Neuronal stem cell (in vitro differentiated cells): ENCODE data around the gene CNNM1.

Experiments used
- DNase-seq: peaks from one replicate; pipeline ENCODE4 v3.0.0-alpha.2; 2013; ENCODE audit warnings: low spot score
- H2AFZ ChIP-seq: one replicate; pipeline ENCODE4 v1.6.1; 2013; ENCODE audit warnings: mild to moderate bottlenecking, low read length, inconsistent platforms
- H2AK5ac ChIP-seq: 2 replicates; pipeline ENCODE4 v1.6.1; 2013; ENCODE audit warnings: low read depth, mild to moderate bottlenecking, inconsistent platforms, low read length, moderate library complexity, mixed read lengths
- H2BK120ac ChIP-seq: 2 replicates; pipeline ENCODE4 v1.6.1; 2013; ENCODE audit warnings: low read depth, mild to moderate bottlenecking, inconsistent platforms, low read length, moderate library complexity, mixed read lengths
- H2BK12ac ChIP-seq: one replicate; pipeline ENCODE4 v1.6.1; 2013; ENCODE audit warnings: low read length, inconsistent platforms
- H2BK15ac ChIP-seq: 2 replicates; pipeline ENCODE4 v1.6.1; 2013; ENCODE audit warnings: mild to moderate bottlenecking, low read length, inconsistent platforms, mixed read lengths
- H2BK5ac ChIP-seq: one replicate; pipeline ENCODE4 v1.6.1; 2013; ENCODE audit warnings: inconsistent platforms, mild to moderate bottlenecking, low read length, moderate library complexity
- H3K14ac ChIP-seq: one replicate; pipeline ENCODE4 v1.6.1; 2013; ENCODE audit warnings: low read length, inconsistent platforms
- H3K18ac ChIP-seq: 2 replicates; pipeline ENCODE4 v1.6.1; 2013; ENCODE audit warnings: low read length, inconsistent platforms
- H3K23ac ChIP-seq: 2 replicates; pipeline ENCODE4 v1.6.1; 2013; ENCODE audit warnings: low read depth, mild to moderate bottlenecking, mixed read lengths, low read length, inconsistent platforms; ENCODE audit not compliant: poor library complexity
- H3K27ac ChIP-seq: replicated peaks from 3 replicates; pipeline ENCODE4 v1.5.1; 2013; ENCODE audit warnings: low read length, inconsistent platforms
- H3K27me3 ChIP-seq, 3 experiments: 2 replicates each; pipeline ENCODE4 v1.6.1; 2013; ENCODE audit warnings: low read length in 3 of 3, mild to moderate bottlenecking in 2 of 3, inconsistent platforms in 1 of 3, low read depth in 1 of 3, mixed read lengths in 1 of 3, moderate library complexity in 1 of 3; ENCODE audit not compliant: control insufficient read depth in 3 of 3, insufficient read depth in 3 of 3
- H3K36me3 ChIP-seq, 2 donors: replicated peaks in 1 of 2; 2 replicates each; pipeline ENCODE4 v1.6.1; 2013; ENCODE audit warnings: low read length in 2 of 2; ENCODE audit not compliant: control insufficient read depth in 2 of 2, insufficient read depth in 2 of 2
- H3K4ac ChIP-seq: 2 replicates; pipeline ENCODE4 v1.6.1; 2013; ENCODE audit warnings: inconsistent platforms, mild to moderate bottlenecking, low read length, moderate library complexity
- H3K4me1 ChIP-seq, 2 donors: 1 replicate in 1 of 2; 2 replicates in 1 of 2; pipeline ENCODE4 v1.6.1; 2013; ENCODE audit warnings: low read length in 2 of 2, low read depth in 1 of 2; ENCODE audit not compliant: control insufficient read depth in 2 of 2, insufficient read depth in 1 of 2
- H3K4me2 ChIP-seq: one replicate; pipeline ENCODE4 v1.6.1; 2013; ENCODE audit warnings: mild to moderate bottlenecking, low read length, inconsistent platforms; ENCODE audit not compliant: insufficient read depth, poor library complexity, severe bottlenecking
- H3K4me3 ChIP-seq, 2 donors: 2 replicates each; pipeline ENCODE4 v1.5.1; 2013; ENCODE audit warnings: low read length in 2 of 2, mild to moderate bottlenecking in 2 of 2, inconsistent platforms in 1 of 2, moderate library complexity in 1 of 2
- H3K79me1 ChIP-seq: one replicate; pipeline ENCODE4 v1.6.1; 2013; ENCODE audit warnings: low read depth, mild to moderate bottlenecking, inconsistent platforms, low read length, moderate library complexity
- H3K9ac ChIP-seq: one replicate; pipeline ENCODE4 v1.6.1; 2013; ENCODE audit warnings: mild to moderate bottlenecking, low read depth, low read length, inconsistent platforms; ENCODE audit not compliant: poor library complexity
- H3K9me3 ChIP-seq, 2 donors: replicated peaks in 1 of 2; 2 replicates each; pipeline versions ENCODE3 to v1.6.1; 2013; ENCODE audit warnings: low read length in 2 of 2, mild to moderate bottlenecking in 2 of 2, inconsistent platforms in 1 of 2, low read depth in 1 of 2, mixed read lengths in 1 of 2, moderate library complexity in 1 of 2; ENCODE audit not compliant: control insufficient read depth in 2 of 2, insufficient read depth in 1 of 2
- H4K8ac ChIP-seq: one replicate; pipeline ENCODE4 v1.6.1; 2013; ENCODE audit warnings: low read depth, mild to moderate bottlenecking, inconsistent platforms, low read length, moderate library complexity
- H4K91ac ChIP-seq: one replicate; pipeline ENCODE4 v1.6.1; 2013; ENCODE audit warnings: low read length, low read depth, mild to moderate bottlenecking, inconsistent platforms; ENCODE audit not compliant: poor library complexity
- WGBS, 2 donors: extraction: QIAGEN DNeasy Blood & Tissue Kit; methylation state at CpG; one replicate each; pipeline ENCODE4 v1.1.7; 2013; ENCODE audit warnings: missing lambda C conversion rate in 2 of 2, mixed read lengths in 1 of 2; ENCODE audit not compliant: insufficient read length in 2 of 2, insufficient replicate concordance in 1 of 2; ENCODE audit errors: extremely low coverage in 2 of 2; 5-methylcytosine and 5-hydroxymethylcytosine counted together

The CNNM1 gene

GRCh38 chr10:99374972-99375371 lies 45.8 kb downstream of the CNNM1 start:
- Histone ChIP-seq H3K27ac (no peak overlapping the region), H3K27me3 (peaks cover 0 to 36% (median 0%) of the 10 kb centered on the region in 3 experiments), H3K4me3 (no peak overlapping the region), H3K36me3 (no peaks in the 10 kb centered on the region), H2BK15ac (no peak overlapping the region), H3K9ac (no peak overlapping the region), H2AK5ac (no peak overlapping the region), H4K91ac (no peak overlapping the region), H3K4me2 (no peak overlapping the region), H3K14ac (no peak overlapping the region), H3K18ac (no peak overlapping the region), H3K4me1 (peaks cover 0 to 2% of the 10 kb centered on the region in 2 donors), H2BK120ac (no peak overlapping the region), H3K9me3 (no peaks in the 10 kb centered on the region), H3K4ac (no peak overlapping the region), H2AFZ (no peak overlapping the region), H3K79me1 (no peaks in the 10 kb centered on the region), H2BK12ac (no peak overlapping the region), H3K23ac (no peak overlapping the region), H2BK5ac (no peak overlapping the region), H4K8ac (no peak overlapping the region)
- WGBS, 2 donors, result no CpG with 5 or more reads among the region's 3 CpGs
- no peak for DNase-seq

DNA sequence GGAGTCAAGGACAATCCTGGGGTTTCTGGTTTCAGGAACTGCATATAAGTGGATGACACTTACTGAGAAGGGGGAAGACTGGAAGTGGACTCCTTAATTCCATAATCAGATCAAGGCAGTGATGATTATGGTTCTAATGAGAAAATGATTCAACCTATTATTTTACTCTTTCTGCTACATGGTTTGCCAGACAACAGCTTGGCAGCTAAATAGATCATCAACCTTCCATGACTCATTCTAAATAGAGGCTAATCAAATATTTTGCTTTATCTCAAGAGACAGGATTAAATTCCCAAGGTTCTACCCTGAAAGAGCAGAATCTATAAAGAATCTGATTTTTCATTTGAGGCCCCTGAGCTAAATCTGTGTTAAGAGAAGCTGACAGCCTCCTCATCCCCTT lies 46.3 kb downstream of the CNNM1 start:
- Histone ChIP-seq H3K9ac (no peak overlapping the region), H3K36me3 (no peaks in the 10 kb centered on the region), H2AK5ac (no peak overlapping the region), H3K4me2 (no peak overlapping the region), H3K14ac (no peak overlapping the region), H3K79me1 (no peaks in the 10 kb centered on the region), H3K27ac (no peak overlapping the region), H2BK120ac (no peak overlapping the region), H3K18ac (no peak overlapping the region), H2BK5ac (no peak overlapping the region), H3K27me3 (peaks cover 0 to 33% (median 0%) of the 10 kb centered on the region in 3 experiments), H3K23ac (no peak overlapping the region), H2BK15ac (no peak overlapping the region), H3K4ac (no peak overlapping the region), H4K91ac (no peak overlapping the region), H3K9me3 (no peaks in the 10 kb centered on the region), H4K8ac (no peak overlapping the region), H3K4me1 (no peaks in the 10 kb centered on the region), H2AFZ (no peak overlapping the region), H3K4me3 (no peak overlapping the region), H2BK12ac (no peak overlapping the region)
- DNase-seq, result no peak

DNA sequence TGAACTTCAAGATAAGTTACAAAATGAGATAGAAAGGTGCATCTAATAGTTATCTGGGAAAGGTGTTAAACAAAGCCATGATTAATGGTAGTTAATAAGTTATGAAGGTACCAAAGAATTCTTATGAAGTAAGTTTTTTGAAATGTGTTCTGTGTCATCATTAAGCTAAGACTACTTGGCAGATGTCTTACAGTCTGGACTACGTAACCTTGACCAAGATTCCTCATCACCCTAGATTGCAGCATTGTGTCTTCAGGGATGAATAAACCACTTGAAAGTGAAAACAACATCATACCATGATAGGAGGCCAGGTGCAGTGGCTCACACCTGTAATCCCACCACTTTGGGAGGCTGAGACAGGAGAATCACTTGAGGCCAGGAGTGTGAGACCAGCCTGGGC lies 53.0 kb downstream of the CNNM1 start:
- WGBS, 2 donors, result no CpG with 5 or more reads among the region's 1 CpG

GRCh38 chr10:99387071-99387470 lies 57.9 kb downstream of the CNNM1 start:
- no peak overlapping the region for H3K14ac ChIP-seq
- no peak overlapping the region for H2AFZ ChIP-seq
- H2BK15ac ChIP-seq, result no peak overlapping the region
- no peak overlapping the region for H3K27ac ChIP-seq
- no peaks in the 10 kb centered on the region for H3K79me1 ChIP-seq
- no peak overlapping the region for H2BK12ac ChIP-seq
- H2AK5ac ChIP-seq, result no peak overlapping the region
- H3K23ac ChIP-seq, result no peak overlapping the region
- H3K36me3 ChIP-seq, result no peaks in the 10 kb centered on the region
- no peak overlapping the region for H3K4me2 ChIP-seq
- DNase-seq, result no peak
- no peak overlapping the region for H2BK120ac ChIP-seq
- no peak overlapping the region for H2BK5ac ChIP-seq
- no peak overlapping the region for H3K18ac ChIP-seq
- H3K4me1 ChIP-seq, result no peaks in the 10 kb centered on the region
- no peak overlapping the region for H3K4ac ChIP-seq
- no peak overlapping the region for H3K9ac ChIP-seq
- WGBS, 2 donors, result no CpG with 5 or more reads among the region's 4 CpGs
- no peaks in the 10 kb centered on the region for H3K9me3 ChIP-seq
- no peak overlapping the region for H4K8ac ChIP-seq
- H4K91ac ChIP-seq, result no peak overlapping the region
- H3K4me3 ChIP-seq, result no peak overlapping the region
- peaks cover 0 to 51% (median 0%) of the 10 kb centered on the region in 3 experiments for H3K27me3 ChIP-seq

More for the DNA sequence above, 53.0 kb downstream of the CNNM1 start:
- Histone ChIP-seq H2BK15ac (no peak overlapping the region), H3K4ac (no peak overlapping the region), H3K27me3 (peaks cover 0 to 40% (median 0%) of the 10 kb centered on the region in 3 experiments), H3K18ac (no peak overlapping the region), H3K9me3 (no peaks in the 10 kb centered on the region), H3K79me1 (no peaks in the 10 kb centered on the region), H2AFZ (no peak overlapping the region), H3K4me2 (no peak overlapping the region), H2BK5ac (no peak overlapping the region), H2BK120ac (no peak overlapping the region), H3K23ac (no peak overlapping the region), H3K4me3 (no peak overlapping the region), H3K36me3 (no peaks in the 10 kb centered on the region), H4K8ac (no peak overlapping the region), H3K4me1 (no peaks in the 10 kb centered on the region), H3K27ac (no peak overlapping the region), H4K91ac (no peak overlapping the region), H3K9ac (no peak overlapping the region), H2BK12ac (no peak overlapping the region), H2AK5ac (no peak overlapping the region), H3K14ac (no peak overlapping the region)
- DNase-seq, result no peak
